Testis (tissue), 3 donors: ENCODE measurements around the gene SMG9. TPM values are rescaled to one million over a fixed set of nuclear protein-coding genes. Genes with fewer than 3 reads are reported as not detected.

Experiments used
- DNase-seq: peaks from one replicate; pipeline ENCODE4 v3.0.0-alpha.2; 2019
- H3K27ac ChIP-seq, 2 donors: fragments of 200-600 bp; sonication (generic); one replicate each; pipeline ENCODE4 v1.5.1; 2019
- H3K27me3 ChIP-seq: fragments of 200-600 bp; sonication (generic); one replicate; pipeline ENCODE4 v1.5.1; 2019
- H3K36me3 ChIP-seq: fragments of 200-600 bp; sonication (generic); one replicate; pipeline ENCODE4 v1.5.1; 2017; ENCODE audit warnings: low read depth; ENCODE audit errors: missing control alignments
- H3K4me1 ChIP-seq: fragments of 200-600 bp; sonication (generic); one replicate; pipeline ENCODE4 v1.5.1; 2019
- H3K4me3 ChIP-seq, 2 donors: fragments of 200-600 bp; sonication (generic); one replicate each; pipeline ENCODE4 v1.5.1; 2017 to 2019
- H3K9me3 ChIP-seq: fragments of 200-600 bp; sonication (generic); one replicate; pipeline ENCODE4 v1.5.1; 2017
- CTCF ChIP-seq, 3 experiments: fragments of 450-650 bp in 2 of 3; fragments of 200-600 bp in 1 of 3; sonication (generic) in 1 of 3; IDR thresholded peaks; one replicate each; pipeline ENCODE4 v1.5.1; 2016 to 2019; ENCODE audit warnings: antibody characterized with exemption in 3 of 3, mild to moderate bottlenecking in 2 of 3, moderate library complexity in 1 of 3
- POLR2A ChIP-seq: fragments of 450-650 bp; IDR thresholded peaks from one replicate; pipeline ENCODE4 v1.6.1; 2017; ENCODE audit warnings: antibody characterized with exemption, mild to moderate bottlenecking, moderate library complexity
- WGBS, 2 donors: methylation state at CpG; one replicate each; pipeline ENCODE4 v1.1.5; 2018; 5-methylcytosine and 5-hydroxymethylcytosine counted together
- intact Hi-C: fragments of 100-400 bp; cut with DNase I; formaldehyde crosslinking; loops from one replicate; pipeline ENCODE4 v1.15.1; 2023; ENCODE audit warnings: low total_unique reads
- polyA plus RNA-seq: library from polyadenylated mRNA; stranded (reverse); fragments of 350-450 nt; fragmentation: Illumina TruSeq; extraction: RNeasy Lipid Tissue Mini Kit (QIAGEN cat#74804); gene quantifications from one replicate; pipeline ENCODE4 v1.2.3, GENCODE V29; 2014; ENCODE audit warnings: low read depth, low replicate concordance; ENCODE audit not compliant: insufficient read depth
- total RNA-seq, 2 donors: library from RNA; depleted of rRNA; stranded (reverse); fragments of >200 nt; gene quantifications; one replicate each; pipeline ENCODE4 v1.2.3, GENCODE V29; 2016

SMG9 gene
- total and polyA plus RNA-seq, 3 donors from 2014 or later, result 65.0 to 144 (median 76.8) TPM

- WGBS, 2 donors, result 51 to 57% methylated on average over 3 of the region's 3 CpGs
- Histone ChIP-seq H3K9me3 (no peaks in the 10 kb centered on the region), H3K4me3 (no peak overlapping the region), H3K36me3 (no peaks in the 10 kb centered on the region), H3K27ac (no peak overlapping the region), H3K4me1 (no peaks in the 10 kb centered on the region), H3K27me3 (no peaks in the 10 kb centered on the region)
- intact Hi-C loops, result loop anchor here (10.0 kb wide), 1 partner anchor 89 kb away; the partner anchor contains the start of gene PLAUR
- no peak for TF ChIP-seq CTCF (IDR thresholded peaks at IDR 0.05)
- no peak for TF ChIP-seq POLR2A
- DNase-seq, result no peak
Measured at GRCh38 chr19:43763473-43763939, 8.7 kb upstream of the SMG9 start.

GRCh38 chr19:43762814-43763213, 8.1 kb upstream of the SMG9 start:
- WGBS, 2 donors, result 75 to 86% methylated on average over 3 of the region's 3 CpGs
- Histone ChIP-seq H3K36me3 (no peaks in the 10 kb centered on the region), H3K9me3 (no peaks in the 10 kb centered on the region), H3K4me1 (no peaks in the 10 kb centered on the region), H3K27me3 (no peaks in the 10 kb centered on the region), H3K27ac (no peak overlapping the region), H3K4me3 (no peak overlapping the region)
- intact Hi-C loops, result loop anchor here (10.0 kb wide), 1 partner anchor 88 kb away; the partner anchor contains the start of gene PLAUR
- no peak for DNase-seq
- TF ChIP-seq POLR2A (no peak), CTCF (IDR thresholded peaks at IDR 0.05) (no peak)

GRCh38 chr19:43760941-43761340, 6.2 kb upstream of the SMG9 start:
- no peak for DNase-seq
- no peak for TF ChIP-seq CTCF (IDR thresholded peaks at IDR 0.05)
- no peak for TF ChIP-seq POLR2A
- no peak overlapping the region for H3K4me3 ChIP-seq
- H3K27me3 ChIP-seq, result no peaks in the 10 kb centered on the region
- intact Hi-C loops, result loop anchor here (10.0 kb wide), 1 partner anchor 86 kb away; the partner anchor contains the start of gene PLAUR
- 88 to 90% methylated on average over 4 of the region's 4 CpGs for WGBS, 2 donors
- H3K27ac ChIP-seq, result no peak overlapping the region
- no peaks in the 10 kb centered on the region for H3K4me1 ChIP-seq
- H3K9me3 ChIP-seq, result no peaks in the 10 kb centered on the region
- H3K36me3 ChIP-seq, result no peaks in the 10 kb centered on the region

GRCh38 chr19:43759515-43759914, 4.8 kb upstream of the SMG9 start:
- Histone ChIP-seq H3K9me3 (no peaks in the 10 kb centered on the region), H3K36me3 (no peaks in the 10 kb centered on the region), H3K4me1 (no peaks in the 10 kb centered on the region), H3K4me3 (no peak overlapping the region), H3K27me3 (no peaks in the 10 kb centered on the region), H3K27ac (no peak overlapping the region)
- DNase-seq, result no peak
- TF ChIP-seq CTCF (IDR thresholded peaks at IDR 0.05) (no peak), POLR2A (no peak)
- intact Hi-C loops, result no loop called here
- WGBS, 2 donors, result 77 to 79% methylated on average over 5 of the region's 5 CpGs

GRCh38 chr19:43755256-43755801, 567 bp upstream of the SMG9 start:
- intact Hi-C loops, result no loop called here
- peak; percentile 85 for DNase-seq
- Histone ChIP-seq H3K9me3 (no peaks in the 10 kb centered on the region), H3K36me3 (no peaks in the 10 kb centered on the region), H3K4me1 (peaks cover 9% of the 10 kb centered on the region), H3K4me3 (peak overlapping the region; percentile 61 to 90), H3K27me3 (no peaks in the 10 kb centered on the region), H3K27ac (peak overlapping the region; percentile 96 to 97)
- TF ChIP-seq CTCF (IDR thresholded peaks at IDR 0.05) (no peak), POLR2A (no peak)
- 1% methylated on average over 28 of the region's 28 CpGs for WGBS, 2 donors
